GM19395 (cell line): Measurements from ENCODE around the gene LCE2C.
"Not testable (repeated sequence)": the region's sequence is repeated elsewhere in the genome, so short reads cannot be mapped to it uniquely, and the experiment has no call there.

ENCODE experiments used
- ATAC-seq: cut with Tn5 transposase; IDR thresholded peaks from one replicate; pipeline ENCODE4 v1.9.1; 2021; ENCODE audit warnings: mild to moderate bottlenecking, moderate library complexity; ENCODE audit not compliant: unreplicated experiment

LCE2C gene

GRCh38 chr1:152674983-152675382 lies at the start of gene LCE2C:
Gene LCE2C, plus strand, starts transcription at chr1:152675279. Its CDS starts 737 bp downstream, at chr1:152676016.
- ATAC-seq, result not testable (repeated sequence)

- no peak for ATAC-seq
These were observed 48.3 kb upstream of the LCE2C start for GRCh38 chr1:152626744-152627143.

- no peak for ATAC-seq
These were observed 44.5 kb upstream of the LCE2C start for GRCh38 chr1:152630596-152630995.

- no peak for ATAC-seq
These were observed 34.7 kb upstream of the LCE2C start for GRCh38 chr1:152640351-152640750.

GRCh38 chr1:152643945-152644344 lies 31.1 kb upstream of the LCE2C start:
- ATAC-seq, result no peak

- no peak for ATAC-seq
These were observed 29.9 kb upstream of the LCE2C start for GRCh38 chr1:152645146-152645545.

GRCh38 chr1:152646656-152647055 lies 28.4 kb upstream of the LCE2C start:
- no peak for ATAC-seq

GRCh38 chr1:152654110-152654509 lies 21.0 kb upstream of the LCE2C start:
- no peak for ATAC-seq

GRCh38 chr1:152656459-152656858 lies 18.6 kb upstream of the LCE2C start:
- ATAC-seq, result no peak

GRCh38 chr1:152657677-152658076 lies 17.4 kb upstream of the LCE2C start:
- ATAC-seq, result no peak

- ATAC-seq, result no peak
These were observed 16.4 kb upstream of the LCE2C start for GRCh38 chr1:152658649-152659048.

GRCh38 chr1:152663098-152663497 lies 12.0 kb upstream of the LCE2C start, which contains the start of gene LCE2D:
Gene LCE2D, plus strand, starts transcription at chr1:152663380. Its CDS starts 726 bp downstream, at chr1:152664106.
- no peak for ATAC-seq

- ATAC-seq, result not testable (repeated sequence)
These were observed 8.9 kb upstream of the LCE2C start for GRCh38 chr1:152666171-152666570.

- no peak for ATAC-seq
These were observed 7.4 kb upstream of the LCE2C start for GRCh38 chr1:152667648-152668047.

- no peak for ATAC-seq
These were observed 2.1 kb upstream of the LCE2C start for GRCh38 chr1:152673016-152673415.

- no peak for ATAC-seq
These were observed 4.4 kb downstream of the LCE2C start for GRCh38 chr1:152679459-152679858.

- ATAC-seq, result no peak
These were observed 6.5 kb downstream of the LCE2C start for GRCh38 chr1:152681616-152682015.

GRCh38 chr1:152683846-152684245 lies 8.8 kb downstream of the LCE2C start:
- no peak for ATAC-seq

- ATAC-seq, result not testable (repeated sequence)
These were observed 10.7 kb downstream of the LCE2C start, which contains the start of gene LCE2B for GRCh38 chr1:152685823-152686222. Gene LCE2B, plus strand, starts transcription at chr1:152686123. Its CDS starts 721 bp downstream, at chr1:152686844.

GRCh38 chr1:152697701-152698600 lies 22.9 kb downstream of the LCE2C start, which contains the start of gene LCE2A:
Gene LCE2A, plus strand, starts transcription at chr1:152698345. Its CDS starts 557 bp downstream, at chr1:152698902.
- ATAC-seq, result no peak

GRCh38 chr1:152699746-152700145 lies 24.7 kb downstream of the LCE2C start:
- ATAC-seq, result no peak

- no peak for ATAC-seq
These were observed 32.8 kb downstream of the LCE2C start, which contains the start of gene LCE4A for GRCh38 chr1:152707860-152708259. Gene LCE4A, plus strand, starts transcription at chr1:152708160. Its CDS starts 916 bp downstream, at chr1:152709076.
